ENCODE measurements around the gene NFKBIB. TPM values are rescaled to one million over a fixed set of nuclear protein-coding genes. Genes with fewer than 3 reads are reported as not detected.
A peak's percentile ranks its signal among the peaks of the same experiment; 100 is the strongest.

The NFKBIB gene
- total and polyA plus RNA-seq, 2 of the 13 experiments (the other 11 are each of a cell fraction or from before 2014, with no cell fraction given): 8.6 to 14.9 TPM

GRCh38 chr19:38944981-38945506, 45.3 kb downstream of the NFKBIB start:
- Histone ChIP-seq H4K20me1 (ENCODE audit: insufficient read depth, low read length) (no peaks in the 10 kb centered on the region), H3K9me3 (ENCODE audit: low read length) (no peaks in the 10 kb centered on the region), H3K27ac (ENCODE audit: extremely low read length, insufficient read depth, low read length) (no peak overlapping the region), H3K27me3 (ENCODE audit: control insufficient read depth in 1 of 2, insufficient read depth in 2 of 2, low read length in 2 of 2) (no peaks in the 10 kb centered on the region), H3K4me3 (replicated peaks in 1 of 3; ENCODE audit: insufficient read depth in 1 of 3, low read depth in 2 of 3, low read length in 3 of 3) (no peak overlapping the region), H3K36me3 (replicated peaks in 1 of 2; ENCODE audit: control insufficient read depth in 1 of 2, insufficient read depth in 2 of 2, low read length in 2 of 2) (peaks cover 14 to 33% of the 10 kb centered on the region in 2 experiments), H3K9ac (ENCODE audit: insufficient read depth, low read depth, low read length) (no peak overlapping the region), H3K4me1 (ENCODE audit: insufficient read depth, low read length) (no peaks in the 10 kb centered on the region), H2AFZ (ENCODE audit: low read length) (no peak overlapping the region), H3K79me2 (ENCODE audit: insufficient read depth, low read length) (no peaks in the 10 kb centered on the region), H3K4me2 (ENCODE audit: low read depth, low read length) (no peak overlapping the region)
- POLR2A ChIA-PET: no interaction called here
- no peak for FAIRE-seq
- TF ChIP-seq AGO2 (optimal IDR thresholded peaks at IDR 0.05; ENCODE audit: low read depth, low read length) (peak; percentile 71), HOXA9 (CRISPR knock-in tag; IDR thresholded peaks at IDR 0.05; ENCODE audit: borderline replicate concordance) (no peak)
- peak; percentile 19 for ATAC-seq
- no TSS peak for BruUV-seq (replicated peaks)
- in situ Hi-C loops (cut with HindIII; ENCODE audit: extremely low pct_ligation_motif_present, low pct_unique_long_range_greater_than_20kb): no loop called here
- CTCF ChIA-PET (ENCODE audit: low intra/inter-chr PET ratio, low total read pairs): no interaction called here
- WGBS (ENCODE audit: low lambda C conversion rate): 99% methylated on average over 7 of the region's 12 CpGs
- intact Hi-C loops (cut with micrococcal nuclease; ENCODE audit: unreplicated experiment): no loop called here
- DNase-seq (ENCODE audit: low spot score): no peak

GRCh38 chr19:38945562-38946228, 45.9 kb downstream of the NFKBIB start:
- Histone ChIP-seq H3K4me1 (ENCODE audit: insufficient read depth, low read length) (no peaks in the 10 kb centered on the region), H3K9me3 (ENCODE audit: low read length) (no peaks in the 10 kb centered on the region), H3K9ac (ENCODE audit: insufficient read depth, low read depth, low read length) (no peak overlapping the region), H3K4me3 (replicated peaks in 1 of 3; ENCODE audit: insufficient read depth in 1 of 3, low read depth in 2 of 3, low read length in 3 of 3) (no peak overlapping the region), H2AFZ (ENCODE audit: low read length) (no peak overlapping the region), H3K27ac (ENCODE audit: extremely low read length, insufficient read depth, low read length) (no peak overlapping the region), H3K27me3 (ENCODE audit: control insufficient read depth in 1 of 2, insufficient read depth in 2 of 2, low read length in 2 of 2) (no peaks in the 10 kb centered on the region), H3K4me2 (ENCODE audit: low read depth, low read length) (no peak overlapping the region), H4K20me1 (ENCODE audit: insufficient read depth, low read length) (0 out of 2 replicates have a peak, but pooled peaks cover 2% of the 10 kb centered on the region), H3K36me3 (replicated peaks in 1 of 2; ENCODE audit: control insufficient read depth in 1 of 2, insufficient read depth in 2 of 2, low read length in 2 of 2) (peaks cover 14 to 33% of the 10 kb centered on the region in 2 experiments), H3K79me2 (ENCODE audit: insufficient read depth, low read length) (no peaks in the 10 kb centered on the region)
- TF ChIP-seq NR0B2 (CRISPR knock-in tag; IDR thresholded peaks at IDR 0.05) (0 out of 2 replicates have a peak, but pooled peaks have one; percentile 18), KDM5B (CRISPR knock-in tag; IDR thresholded peaks at IDR 0.05; ENCODE audit: borderline replicate concordance) (0 out of 2 replicates have a peak, but pooled peaks have one; percentile 16), SSRP1 (CRISPR knock-in tag; IDR thresholded peaks at IDR 0.05) (no peak), MAFK (conservative IDR thresholded peaks at IDR 0.05 in 1 of 2, IDR thresholded peaks at IDR 0.05 in 1 of 2; ENCODE audit: low read length in 2 of 2) (no peak), CBX2 (IDR thresholded peaks at IDR 0.05; ENCODE audit: low read depth, low read length) (no peak), CBX2 (CRISPR knock-in tag; IDR thresholded peaks at IDR 0.05; ENCODE audit: low read depth) (no peak), MYC (CRISPR knock-in tag; IDR thresholded peaks at IDR 0.05; ENCODE audit: borderline replicate concordance) (no peak), ZNF672 (CRISPR knock-in tag; IDR thresholded peaks at IDR 0.05) (no peak), ZNF501 (CRISPR knock-in tag; IDR thresholded peaks at IDR 0.05) (no peak), ZNF547 (CRISPR knock-in tag; IDR thresholded peaks at IDR 0.05) (no peak), ZMYM4 (CRISPR knock-in tag; IDR thresholded peaks at IDR 0.05) (no peak)
- intact Hi-C loops (cut with micrococcal nuclease; ENCODE audit: unreplicated experiment) (no loop called here), in situ Hi-C loops (cut with HindIII; ENCODE audit: extremely low pct_ligation_motif_present, low pct_unique_long_range_greater_than_20kb) (no loop called here)
- no peak for FAIRE-seq
- POLR2A ChIA-PET: interaction anchor here (0.7 kb wide), 1 partner anchor 1648 kb away, joined by 3 read pairs; no protein-coding TSS in a partner anchor
- WGBS (ENCODE audit: low lambda C conversion rate): 93% methylated on average over 2 of the region's 3 CpGs
- DNase-seq (ENCODE audit: low spot score): no peak
- BruUV-seq (replicated peaks): no TSS peak
- CTCF ChIA-PET (ENCODE audit: low intra/inter-chr PET ratio, low total read pairs): no interaction called here
- ATAC-seq: peak; percentile 20
